Gastroesophageal sphincter (tissue), 4 donors: Measurements from ENCODE around the gene PGM1. TPM values are rescaled to one million over a fixed set of nuclear protein-coding genes. Genes with fewer than 3 reads are reported as not detected.

ENCODE experiments used
- ATAC-seq: fragments of 150-250 bp; one replicate; pipeline ENCODE4 v1.9.1; 2016; ENCODE audit warnings: mild to moderate bottlenecking, moderate library complexity
- H3K27ac ChIP-seq, 4 donors: fragments of 200-600 bp; sonication (generic) in 3 of 4; 1 replicate in 3 of 4; 2 replicates in 1 of 4; pipeline ENCODE4 v1.5.1; 2016 to 2019
- H3K27me3 ChIP-seq: fragments of 200-600 bp; sonication (generic); one replicate; pipeline ENCODE4 v1.5.1; 2019
- H3K36me3 ChIP-seq, 2 donors: fragments of 200-600 bp; sonication (generic); one replicate each; pipeline ENCODE4 v1.5.1; 2019; ENCODE audit warnings: control low read depth in 1 of 2
- H3K4me1 ChIP-seq, 3 donors: fragments of 200-600 bp; sonication (generic); 1 replicate in 2 of 3; 2 replicates in 1 of 3; pipeline ENCODE4 v1.5.1; 2016 to 2019; ENCODE audit warnings: control low read depth in 2 of 3
- H3K4me3 ChIP-seq, 2 donors: fragments of 200-600 bp; sonication (generic); one replicate each; pipeline ENCODE4 v1.5.1; 2019; ENCODE audit warnings: mild to moderate bottlenecking in 1 of 2, moderate library complexity in 1 of 2
- H3K9me3 ChIP-seq, 3 donors: fragments of 200-600 bp; sonication (generic); one replicate each; pipeline ENCODE4 v1.5.1; 2017 to 2019; ENCODE audit warnings: control low read depth in 2 of 3
- EP300 ChIP-seq: sonication (generic); formaldehyde crosslinking; IDR thresholded peaks from one replicate; pipeline ENCODE4 v1.6.1; 2017; ENCODE audit warnings: antibody characterized with exemption, mild to moderate bottlenecking
- POLR2A ChIP-seq, 2 donors: fragments of 450-650 bp; IDR thresholded peaks; one replicate each; pipeline ENCODE4 v1.6.1; 2017; ENCODE audit warnings: antibody characterized with exemption in 2 of 2, mild to moderate bottlenecking in 2 of 2, moderate library complexity in 1 of 2
- POLR2AphosphoS5 ChIP-seq: sonication (generic); formaldehyde crosslinking; IDR thresholded peaks from one replicate; pipeline ENCODE4 v1.6.1; 2017; ENCODE audit warnings: antibody characterized with exemption
- WGBS, 2 donors: methylation state at CpG; one replicate each; pipeline ENCODE4 v1.1.5; 2018; ENCODE audit warnings: low coverage in 1 of 2; 5-methylcytosine and 5-hydroxymethylcytosine counted together
- total RNA-seq, 4 donors: library from RNA; depleted of rRNA; stranded (reverse); fragments of >200 nt; gene quantifications; one replicate each; pipeline ENCODE4 v1.1.0, GENCODE V29; 2016
- TF ChIP-seq, protein P1 (sequence below), 4 experiments: fragments of 200-600 bp in 2 of 4; fragments of 450-650 bp in 2 of 4; sonication (generic) in 1 of 4; IDR thresholded peaks; one replicate each; pipeline ENCODE4 v1.5.1; 2017 to 2019; ENCODE audit warnings: antibody characterized with exemption in 4 of 4, mild to moderate bottlenecking in 2 of 4, moderate library complexity in 2 of 4

PGM1 gene
- total RNA-seq, 4 donors from 2014 or later, result 40.0 to 95.6 (median 61.4) TPM

DNA sequence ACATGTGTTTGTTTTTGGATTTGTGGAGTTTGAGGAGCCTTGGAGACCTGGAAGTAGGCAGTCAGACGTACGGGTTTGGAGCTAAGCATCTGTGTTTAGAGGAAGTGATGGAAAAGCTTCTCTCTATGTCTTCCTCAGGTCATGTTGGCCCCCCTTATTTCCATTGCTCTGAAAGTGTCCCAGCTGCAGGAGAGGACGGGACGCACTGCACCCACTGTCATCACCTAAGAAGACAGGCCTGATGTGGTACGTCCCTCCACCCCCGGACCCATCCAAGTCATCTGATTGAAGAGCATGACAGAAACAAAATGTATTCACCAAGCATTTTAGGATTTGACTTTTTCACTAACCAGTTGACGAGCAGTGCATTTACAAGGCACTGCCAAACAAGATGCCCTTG lies 66.2 kb downstream of the PGM1 start:
- ATAC-seq, result no peak
- no peaks in the 10 kb centered on the region for H3K27me3 ChIP-seq
- peaks cover 0 to 73% of the 10 kb centered on the region in 2 donors for H3K36me3 ChIP-seq
- no peak overlapping the region for H3K4me3 ChIP-seq
- H3K4me1 ChIP-seq, result no peaks in the 10 kb centered on the region
- H3K27ac ChIP-seq, result no peak overlapping the region
- TF ChIP-seq, protein P1, sequence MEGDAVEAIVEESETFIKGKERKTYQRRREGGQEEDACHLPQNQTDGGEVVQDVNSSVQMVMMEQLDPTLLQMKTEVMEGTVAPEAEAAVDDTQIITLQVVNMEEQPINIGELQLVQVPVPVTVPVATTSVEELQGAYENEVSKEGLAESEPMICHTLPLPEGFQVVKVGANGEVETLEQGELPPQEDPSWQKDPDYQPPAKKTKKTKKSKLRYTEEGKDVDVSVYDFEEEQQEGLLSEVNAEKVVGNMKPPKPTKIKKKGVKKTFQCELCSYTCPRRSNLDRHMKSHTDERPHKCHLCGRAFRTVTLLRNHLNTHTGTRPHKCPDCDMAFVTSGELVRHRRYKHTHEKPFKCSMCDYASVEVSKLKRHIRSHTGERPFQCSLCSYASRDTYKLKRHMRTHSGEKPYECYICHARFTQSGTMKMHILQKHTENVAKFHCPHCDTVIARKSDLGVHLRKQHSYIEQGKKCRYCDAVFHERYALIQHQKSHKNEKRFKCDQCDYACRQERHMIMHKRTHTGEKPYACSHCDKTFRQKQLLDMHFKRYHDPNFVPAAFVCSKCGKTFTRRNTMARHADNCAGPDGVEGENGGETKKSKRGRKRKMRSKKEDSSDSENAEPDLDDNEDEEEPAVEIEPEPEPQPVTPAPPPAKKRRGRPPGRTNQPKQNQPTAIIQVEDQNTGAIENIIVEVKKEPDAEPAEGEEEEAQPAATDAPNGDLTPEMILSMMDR (IDR thresholded peaks at IDR 0.05), result no peak
- no peak for TF ChIP-seq POLR2A (IDR thresholded peaks at IDR 0.05)
- no peak for TF ChIP-seq EP300
- TF ChIP-seq POLR2AphosphoS5, result no peak
- 85 to 89% methylated on average over 6 to 7 of the region's 7 CpGs for WGBS, 2 donors
- H3K9me3 ChIP-seq, result peaks cover 0 to 2% (median 0%) of the 10 kb centered on the region in 3 donors

DNA sequence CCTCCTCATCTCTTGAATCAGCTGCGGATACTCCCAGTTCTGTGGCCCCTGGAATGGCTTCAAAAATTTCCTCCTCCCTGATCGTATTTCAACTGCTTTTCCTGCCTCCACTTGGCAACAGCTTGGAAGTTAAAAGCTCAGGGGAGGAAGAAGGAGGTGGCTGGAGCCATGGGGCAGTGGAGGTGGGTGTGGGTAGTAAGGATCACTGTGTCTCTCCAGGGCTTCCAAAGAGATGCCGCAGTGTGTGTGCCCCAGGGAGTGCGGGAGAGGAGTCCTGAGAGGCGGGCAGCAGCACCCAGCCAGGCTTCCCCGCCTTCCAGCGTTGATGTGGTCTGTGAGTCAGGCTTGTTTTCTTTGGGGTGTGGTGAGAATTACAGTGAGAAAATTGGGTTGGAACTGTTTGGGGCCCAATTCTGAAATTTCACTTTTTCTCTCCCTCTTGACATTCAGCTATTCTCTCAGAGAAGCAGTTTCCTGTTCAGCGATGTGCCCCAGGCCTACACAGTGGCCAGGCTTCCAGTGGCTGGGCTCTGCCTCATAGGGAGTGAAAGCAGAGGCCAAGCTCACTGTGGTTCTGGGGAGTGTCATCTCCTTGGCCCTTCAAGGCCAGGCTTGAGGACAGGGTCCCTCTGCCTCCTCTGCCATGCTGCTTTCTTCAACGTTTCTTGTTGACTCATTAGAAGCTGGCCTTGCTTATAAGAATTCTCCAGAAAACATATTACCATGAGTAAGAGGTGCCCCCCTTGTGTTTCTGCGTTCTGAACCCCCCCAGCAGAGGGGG lies 69.0 kb downstream of the PGM1 start:
- Histone ChIP-seq H3K4me1 (no peaks in the 10 kb centered on the region), H3K4me3 (no peak overlapping the region), H3K27ac (peak overlapping the region in 3 of 4 donors; percentile 35 to 60 (median 43)), H3K9me3 (peaks cover 0 to 6% (median 0%) of the 10 kb centered on the region in 3 donors), H3K27me3 (no peaks in the 10 kb centered on the region), H3K36me3 (peaks cover 0 to 51% of the 10 kb centered on the region in 2 donors)
- 58 to 60% methylated on average over 2 to 8 of the region's 10 CpGs for whole genome bisulfite sequencing, 2 donors
- TF ChIP-seq POLR2AphosphoS5 (no peak), EP300 (no peak), POLR2A (IDR thresholded peaks at IDR 0.05) (no peak)
- TF ChIP-seq, protein P1 (IDR thresholded peaks at IDR 0.05), result no peak
- peak; percentile 78 for ATAC-seq

DNA sequence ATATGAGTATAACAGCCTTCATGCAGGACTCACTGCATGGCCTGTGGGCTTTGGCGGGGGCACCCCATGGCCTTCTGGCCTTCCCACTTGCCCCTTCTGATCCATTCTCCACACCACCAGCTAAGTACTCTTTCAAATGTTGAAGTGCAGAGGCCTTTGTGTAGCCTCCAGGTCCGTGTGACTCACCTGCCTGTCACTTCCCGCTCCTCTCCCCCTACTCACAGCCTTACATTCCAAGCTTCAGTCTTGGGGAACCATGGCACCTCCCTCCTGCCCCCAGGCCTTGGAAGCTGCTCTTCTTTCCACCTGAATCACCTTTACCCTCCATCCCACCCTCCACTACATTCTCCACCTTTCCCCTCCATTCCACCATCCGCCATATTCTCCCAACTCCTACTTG lies 69.6 kb downstream of the PGM1 start:
- Histone ChIP-seq H3K27me3 (no peaks in the 10 kb centered on the region), H3K9me3 (peaks cover 0 to 6% (median 0%) of the 10 kb centered on the region in 3 donors), H3K36me3 (peaks cover 0 to 45% of the 10 kb centered on the region in 2 donors), H3K4me3 (no peak overlapping the region), H3K4me1 (no peaks in the 10 kb centered on the region), H3K27ac (peak overlapping the region in 3 of 4 donors; percentile 35 to 60 (median 43))
- TF ChIP-seq POLR2A (IDR thresholded peaks at IDR 0.05), result no peak
- TF ChIP-seq, protein P1 (IDR thresholded peaks at IDR 0.05), result no peak
- TF ChIP-seq EP300, result no peak
- no peak for TF ChIP-seq POLR2AphosphoS5
- WGBS, 2 donors, result 94 to 95% methylated on average over 3 to 4 of the region's 4 CpGs
- ATAC-seq, result no peak

DNA sequence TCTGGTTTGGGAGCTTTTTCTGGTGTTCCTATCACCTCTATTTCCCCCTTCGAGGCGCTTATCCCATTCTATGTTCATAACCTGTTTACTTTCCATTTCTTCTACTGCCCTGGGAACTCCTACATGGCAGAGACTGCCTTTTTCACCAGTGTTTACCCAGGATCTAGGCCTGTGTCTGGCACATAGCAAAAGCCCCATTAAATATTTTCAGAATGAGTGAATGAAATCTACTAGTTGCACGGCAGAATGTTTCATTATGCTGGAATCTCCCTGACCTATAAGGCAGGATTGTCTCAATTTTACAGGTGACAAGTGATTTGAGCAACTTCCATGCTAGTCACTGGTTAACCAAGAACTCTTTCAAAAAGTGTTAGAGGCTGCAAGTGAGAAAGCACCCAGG lies 70.1 kb downstream of the PGM1 start:
- WGBS, 2 donors, result 75 to 100% methylated on average over 2 to 3 of the region's 3 CpGs
- Histone ChIP-seq H3K4me3 (no peak overlapping the region), H3K36me3 (peaks cover 0 to 44% of the 10 kb centered on the region in 2 donors), H3K27ac (no peak overlapping the region), H3K27me3 (no peaks in the 10 kb centered on the region), H3K4me1 (no peaks in the 10 kb centered on the region), H3K9me3 (peaks cover 0 to 6% (median 0%) of the 10 kb centered on the region in 3 donors)
- no peak for ATAC-seq
- TF ChIP-seq POLR2A (IDR thresholded peaks at IDR 0.05) (no peak), EP300 (no peak), POLR2AphosphoS5 (no peak)
- TF ChIP-seq, protein P1 (IDR thresholded peaks at IDR 0.05), result no peak

DNA sequence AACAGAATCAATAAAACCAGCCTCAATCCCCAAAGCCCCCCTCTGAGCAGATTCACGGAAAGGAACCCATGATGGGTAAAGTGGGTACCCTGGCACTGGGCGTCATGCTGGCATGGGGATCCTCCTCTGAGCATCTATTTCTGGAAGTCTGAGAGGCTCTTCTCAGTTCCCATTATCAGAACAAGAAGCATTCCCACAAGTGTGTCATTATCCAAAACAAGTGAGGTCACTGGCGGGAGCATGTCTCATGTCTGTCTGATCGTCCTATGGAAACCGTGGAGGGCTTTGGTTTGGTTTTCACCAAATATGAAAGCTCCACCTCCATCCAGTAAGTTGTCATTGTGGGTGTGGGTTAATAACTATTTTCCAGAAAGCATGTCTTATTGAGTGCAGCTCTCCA lies 70.7 kb downstream of the PGM1 start:
- no peak for ATAC-seq
- WGBS, 2 donors, result 94 to 100% methylated on average over 3 to 5 of the region's 5 CpGs
- peaks cover 0 to 38% of the 10 kb centered on the region in 2 donors for H3K36me3 ChIP-seq
- no peak overlapping the region for H3K4me3 ChIP-seq
- TF ChIP-seq, protein P1 (IDR thresholded peaks at IDR 0.05), result no peak
- TF ChIP-seq POLR2A (IDR thresholded peaks at IDR 0.05), result no peak
- H3K27ac ChIP-seq, result no peak overlapping the region
- H3K9me3 ChIP-seq, result peaks cover 0 to 6% (median 0%) of the 10 kb centered on the region in 3 donors
- no peaks in the 10 kb centered on the region for H3K27me3 ChIP-seq
- no peaks in the 10 kb centered on the region for H3K4me1 ChIP-seq
